Mesothelial cell of epicardium (in vitro differentiated cells): ENCODE results near the gene GRID1. TPM values are rescaled to one million over a fixed set of nuclear protein-coding genes. Genes with fewer than 3 reads are reported as not detected.

Experiments used
- DNase-seq, 2 experiments: peaks; one replicate each; pipeline ENCODE4 v3.0.0; 2021; ENCODE audit warnings: low spot score in 2 of 2; ENCODE audit not compliant: unreplicated experiment in 2 of 2
- H3K27ac Mint-ChIP-seq: 2 replicates; pipeline ENCODE4 v1.8.0; 2021; ENCODE audit warnings: mixed read lengths
- H3K27me3 Mint-ChIP-seq: 2 replicates; pipeline ENCODE4 v1.8.0; 2021; ENCODE audit warnings: low read depth, mixed read lengths
- H3K36me3 Mint-ChIP-seq: 2 replicates; pipeline ENCODE4 v1.8.0; 2021; ENCODE audit warnings: mixed read lengths
- H3K4me1 Mint-ChIP-seq: 2 replicates; pipeline ENCODE4 v1.8.0; 2021; ENCODE audit warnings: mixed read lengths
- H3K4me3 Mint-ChIP-seq: 2 replicates; pipeline ENCODE4 v1.8.0; 2021; ENCODE audit warnings: mild to moderate bottlenecking, moderate library complexity, mixed read lengths
- H3K9me3 Mint-ChIP-seq: 2 replicates; pipeline ENCODE4 v1.8.0; 2021; ENCODE audit warnings: mixed read lengths
- CTCF ChIP-seq: fragments of 200-600 bp; sonication (generic); IDR thresholded peaks from one replicate; pipeline ENCODE4 v1.5.0; 2021; ENCODE audit warnings: antibody characterized with exemption; ENCODE audit not compliant: unreplicated experiment
- total RNA-seq: library from RNA; stranded (reverse); gene quantifications from 3 replicates; pipeline ENCODE4 v1.2.1, GENCODE V29; 2021

Gene GRID1
- total RNA-seq, 1 donor from 2014 or later: 0.22 TPM

- TF ChIP-seq CTCF: no peak
- H3K27me3 Mint-ChIP-seq: peaks cover 56% of the 10 kb centered on the region
- H3K36me3 Mint-ChIP-seq: no peaks in the 10 kb centered on the region
- no peak overlapping the region for H3K27ac Mint-ChIP-seq
- H3K4me3 Mint-ChIP-seq: no peak overlapping the region
- H3K4me1 Mint-ChIP-seq: no peaks in the 10 kb centered on the region
- peaks cover 4% of the 10 kb centered on the region for H3K9me3 Mint-ChIP-seq
- DNase-seq: no peak
Measured at GRCh38 chr10:86062198-86062550, 304.4 kb downstream of the GRID1 start.

GRCh38 chr10:86061278-86062197 is 305.1 kb downstream of the GRID1 start:
- H3K27ac Mint-ChIP-seq: no peak overlapping the region
- no peaks in the 10 kb centered on the region for H3K4me1 Mint-ChIP-seq
- DNase-seq: no peak
- no peak overlapping the region for H3K4me3 Mint-ChIP-seq
- peaks cover 58% of the 10 kb centered on the region for H3K27me3 Mint-ChIP-seq
- no peak for TF ChIP-seq CTCF
- H3K9me3 Mint-ChIP-seq: peaks cover 4% of the 10 kb centered on the region
- H3K36me3 Mint-ChIP-seq: no peaks in the 10 kb centered on the region

GRCh38 chr10:86060386-86061277 is 306.0 kb downstream of the GRID1 start:
- no peak overlapping the region for H3K27ac Mint-ChIP-seq
- H3K27me3 Mint-ChIP-seq: peaks cover 49% of the 10 kb centered on the region
- no peaks in the 10 kb centered on the region for H3K4me1 Mint-ChIP-seq
- H3K36me3 Mint-ChIP-seq: no peaks in the 10 kb centered on the region
- peaks cover 4% of the 10 kb centered on the region for H3K9me3 Mint-ChIP-seq
- H3K4me3 Mint-ChIP-seq: no peak overlapping the region
- no peak for DNase-seq
- TF ChIP-seq CTCF: no peak

- H3K9me3 Mint-ChIP-seq: peaks cover 4% of the 10 kb centered on the region
- H3K4me1 Mint-ChIP-seq: no peaks in the 10 kb centered on the region
- DNase-seq: no peak
- H3K27ac Mint-ChIP-seq: no peak overlapping the region
- no peaks in the 10 kb centered on the region for H3K36me3 Mint-ChIP-seq
- TF ChIP-seq CTCF: no peak
- peaks cover 41% of the 10 kb centered on the region for H3K27me3 Mint-ChIP-seq
- H3K4me3 Mint-ChIP-seq: no peak overlapping the region
Measured at GRCh38 chr10:86059892-86060291, 306.7 kb downstream of the GRID1 start.

GRCh38 chr10:86058964-86059363 is 307.6 kb downstream of the GRID1 start:
- H3K4me3 Mint-ChIP-seq: no peak overlapping the region
- peaks cover 4% of the 10 kb centered on the region for H3K9me3 Mint-ChIP-seq
- H3K4me1 Mint-ChIP-seq: no peaks in the 10 kb centered on the region
- H3K36me3 Mint-ChIP-seq: no peaks in the 10 kb centered on the region
- TF ChIP-seq CTCF: no peak
- DNase-seq: no peak
- peaks cover 36% of the 10 kb centered on the region for H3K27me3 Mint-ChIP-seq
- no peak overlapping the region for H3K27ac Mint-ChIP-seq
